Fibroblast of lung (primary cell): ENCODE measurements around the gene FER. TPM values are rescaled to one million over a fixed set of nuclear protein-coding genes. Genes with fewer than 3 reads are reported as not detected.

ENCODE experiments used
- DNase-seq, 2 donors: peaks; one replicate each; pipeline versions ENCODE4 v3.0.0 to v3.0.0-alpha.2; 2010; ENCODE audit warnings: low read depth in 2 of 2
- H2AFZ ChIP-seq: 2 replicates; pipeline ENCODE4 v1.5.1; 2012; ENCODE audit warnings: low read length, control low read depth, inconsistent platforms
- H3K27ac ChIP-seq: 2 replicates; pipeline ENCODE4 v1.5.1; 2011; ENCODE audit warnings: low read length, control low read depth; ENCODE audit not compliant: insufficient read depth
- H3K27me3 ChIP-seq: 2 replicates; pipeline ENCODE4 v1.5.1; 2011; ENCODE audit warnings: mild to moderate bottlenecking, low read length; ENCODE audit not compliant: control insufficient read depth, insufficient read depth
- H3K36me3 ChIP-seq: 2 replicates; pipeline ENCODE4 v1.5.1; 2011; ENCODE audit warnings: low read length; ENCODE audit not compliant: control insufficient read depth, insufficient read depth
- H3K4me1 ChIP-seq: 2 replicates; pipeline ENCODE4 v1.5.1; 2011; ENCODE audit warnings: low read length; ENCODE audit not compliant: control insufficient read depth, insufficient read depth; ENCODE audit errors: extremely low read depth
- H3K4me2 ChIP-seq: 2 replicates; pipeline ENCODE4 v1.5.1; 2011; ENCODE audit warnings: low read length, control low read depth; ENCODE audit not compliant: insufficient read depth; ENCODE audit errors: extremely low read depth
- H3K4me3 ChIP-seq, 4 experiments: fragments of 200-600 bp in 1 of 4; sonication (generic) in 1 of 4; replicated peaks in 1 of 4; 2 replicates each; pipeline ENCODE4 v1.5.1; 2011 to 2016; ENCODE audit warnings: low read length in 4 of 4, low read depth in 3 of 4, mild to moderate bottlenecking in 3 of 4, control low read depth in 2 of 4, inconsistent platforms in 1 of 4, mixed read lengths in 1 of 4; ENCODE audit not compliant: insufficient read depth in 1 of 4; ENCODE audit errors: control extremely low read depth in 1 of 4
- H3K79me2 ChIP-seq: 2 replicates; pipeline ENCODE4 v1.5.1; 2012; ENCODE audit warnings: mild to moderate bottlenecking, low read length, inconsistent platforms; ENCODE audit not compliant: control insufficient read depth, insufficient read depth
- H3K9ac ChIP-seq: 2 replicates; pipeline ENCODE4 v1.5.1; 2011; ENCODE audit warnings: mild to moderate bottlenecking, low read length, control low read depth; ENCODE audit not compliant: insufficient read depth
- H3K9me3 ChIP-seq: 2 replicates; pipeline ENCODE4 v1.5.1; 2012; ENCODE audit warnings: low read depth, low read length; ENCODE audit not compliant: control insufficient read depth, insufficient read depth
- H4K20me1 ChIP-seq: 2 replicates; pipeline ENCODE4 v1.5.1; 2011; ENCODE audit warnings: low read length; ENCODE audit not compliant: control insufficient read depth, insufficient read depth; ENCODE audit errors: extremely low read depth
- EZH2 ChIP-seq: IDR thresholded peaks from 2 replicates; pipeline ENCODE4 v1.5.1; 2012; ENCODE audit warnings: low read length, control low read depth, mild to moderate bottlenecking; ENCODE audit errors: missing control alignments
- polyA plus RNA-seq, 2 donors: library from polyadenylated mRNA; depleted of rRNA in 1 of 2; stranded (reverse) in 1 of 2; unstranded in 1 of 2; fragments of >200 nt; gene quantifications; 2 replicates each; pipeline ENCODE4 v1.2.1, GENCODE V29; 2011 to 2012; ENCODE audit warnings: missing spikeins in 1 of 2
- total RNA-seq: library from RNA; depleted of rRNA; stranded (reverse); fragments of >200 nt; gene quantifications from 2 replicates; pipeline ENCODE4 v1.2.1, GENCODE V29; 2014
- TF ChIP-seq, protein P1 (sequence below), 2 donors: IDR thresholded peaks in 1 of 2; conservative IDR thresholded peaks in 1 of 2; 1 replicate in 1 of 2; 2 replicates in 1 of 2; pipeline ENCODE4 v1.5.1; 2011 to 2012; ENCODE audit warnings: low read length in 2 of 2, control low read depth in 1 of 2, inconsistent platforms in 1 of 2, low read depth in 1 of 2, mild to moderate bottlenecking in 1 of 2

The FER gene
- total and polyA plus RNA-seq, 2 donors (not counting 1 experiment from before 2014, with no cell fraction given): 12.2 to 21.3 TPM

DNA sequence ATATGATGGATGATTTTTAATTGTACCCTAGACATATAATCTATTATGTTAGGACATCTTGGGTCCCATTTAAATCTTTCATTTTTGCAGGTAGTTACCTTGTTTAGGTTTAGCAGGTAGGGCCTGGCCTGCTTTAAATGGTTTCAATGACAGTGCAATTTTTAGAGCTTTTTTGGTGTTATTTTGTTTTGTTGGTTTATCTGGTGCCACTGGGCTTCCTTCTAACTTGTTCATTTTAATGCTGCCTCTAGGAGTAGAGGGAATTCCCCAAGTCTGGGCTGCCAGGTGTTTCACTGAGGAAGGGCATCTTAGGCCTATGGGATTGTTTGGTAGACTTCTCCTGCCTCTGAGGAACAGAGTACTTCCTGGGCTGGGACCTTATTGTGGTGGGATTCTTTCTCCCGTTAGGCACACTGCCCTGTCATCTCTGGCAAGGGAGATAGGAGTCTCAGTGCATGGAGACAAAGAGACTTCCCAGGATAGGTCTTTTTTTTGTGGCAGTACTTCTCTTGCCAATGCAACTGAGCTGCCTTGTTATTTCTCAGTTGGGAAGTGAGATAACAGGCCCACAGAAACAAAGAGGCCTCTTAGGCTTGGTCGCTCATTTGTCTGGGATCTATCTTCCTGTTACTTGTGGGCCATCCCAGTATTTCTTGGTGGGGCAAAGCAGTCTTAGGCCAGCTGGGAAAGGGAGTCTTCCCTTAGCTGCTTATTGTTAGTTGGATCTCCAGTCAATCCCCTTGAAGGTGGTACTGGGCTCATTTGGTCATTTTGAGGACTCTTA lies 282.9 kb downstream of the FER start:
- Histone ChIP-seq H3K9ac (no peak overlapping the region), H4K20me1 (no peaks in the 10 kb centered on the region), H3K4me2 (no peak overlapping the region), H3K79me2 (no peaks in the 10 kb centered on the region), H3K27ac (no peak overlapping the region), H3K27me3 (no peaks in the 10 kb centered on the region), H3K36me3 (no peaks in the 10 kb centered on the region), H3K4me3 (no peak overlapping the region), H3K9me3 (no peaks in the 10 kb centered on the region), H2AFZ (no peak overlapping the region), H3K4me1 (peaks cover 2% of the 10 kb centered on the region)
- no peak for DNase-seq
- TF ChIP-seq, protein P1, sequence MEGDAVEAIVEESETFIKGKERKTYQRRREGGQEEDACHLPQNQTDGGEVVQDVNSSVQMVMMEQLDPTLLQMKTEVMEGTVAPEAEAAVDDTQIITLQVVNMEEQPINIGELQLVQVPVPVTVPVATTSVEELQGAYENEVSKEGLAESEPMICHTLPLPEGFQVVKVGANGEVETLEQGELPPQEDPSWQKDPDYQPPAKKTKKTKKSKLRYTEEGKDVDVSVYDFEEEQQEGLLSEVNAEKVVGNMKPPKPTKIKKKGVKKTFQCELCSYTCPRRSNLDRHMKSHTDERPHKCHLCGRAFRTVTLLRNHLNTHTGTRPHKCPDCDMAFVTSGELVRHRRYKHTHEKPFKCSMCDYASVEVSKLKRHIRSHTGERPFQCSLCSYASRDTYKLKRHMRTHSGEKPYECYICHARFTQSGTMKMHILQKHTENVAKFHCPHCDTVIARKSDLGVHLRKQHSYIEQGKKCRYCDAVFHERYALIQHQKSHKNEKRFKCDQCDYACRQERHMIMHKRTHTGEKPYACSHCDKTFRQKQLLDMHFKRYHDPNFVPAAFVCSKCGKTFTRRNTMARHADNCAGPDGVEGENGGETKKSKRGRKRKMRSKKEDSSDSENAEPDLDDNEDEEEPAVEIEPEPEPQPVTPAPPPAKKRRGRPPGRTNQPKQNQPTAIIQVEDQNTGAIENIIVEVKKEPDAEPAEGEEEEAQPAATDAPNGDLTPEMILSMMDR (conservative IDR thresholded peaks at IDR 0.05 in 1 of 2, IDR thresholded peaks at IDR 0.05 in 1 of 2; ENCODE audit: low read depth in 1 of 2, low read length in 2 of 2): no peak
- no peak for TF ChIP-seq EZH2

- H3K27ac ChIP-seq: no peak overlapping the region
- H4K20me1 ChIP-seq: no peaks in the 10 kb centered on the region
- no peak for TF ChIP-seq EZH2
- TF ChIP-seq, protein P1 (conservative IDR thresholded peaks at IDR 0.05 in 1 of 2, IDR thresholded peaks at IDR 0.05 in 1 of 2; ENCODE audit: low read depth in 1 of 2, low read length in 2 of 2): no peak
- H3K79me2 ChIP-seq: no peaks in the 10 kb centered on the region
- H3K4me3 ChIP-seq: no peak overlapping the region
- no peak overlapping the region for H3K9ac ChIP-seq
- no peaks in the 10 kb centered on the region for H3K9me3 ChIP-seq
- no peaks in the 10 kb centered on the region for H3K36me3 ChIP-seq
- DNase-seq: no peak
- H2AFZ ChIP-seq: no peak overlapping the region
- no peaks in the 10 kb centered on the region for H3K27me3 ChIP-seq
- no peak overlapping the region for H3K4me2 ChIP-seq
- peaks cover 2% of the 10 kb centered on the region for H3K4me1 ChIP-seq
These were observed 286.6 kb downstream of the FER start for GRCh38 chr5:109034306-109034705.

DNA sequence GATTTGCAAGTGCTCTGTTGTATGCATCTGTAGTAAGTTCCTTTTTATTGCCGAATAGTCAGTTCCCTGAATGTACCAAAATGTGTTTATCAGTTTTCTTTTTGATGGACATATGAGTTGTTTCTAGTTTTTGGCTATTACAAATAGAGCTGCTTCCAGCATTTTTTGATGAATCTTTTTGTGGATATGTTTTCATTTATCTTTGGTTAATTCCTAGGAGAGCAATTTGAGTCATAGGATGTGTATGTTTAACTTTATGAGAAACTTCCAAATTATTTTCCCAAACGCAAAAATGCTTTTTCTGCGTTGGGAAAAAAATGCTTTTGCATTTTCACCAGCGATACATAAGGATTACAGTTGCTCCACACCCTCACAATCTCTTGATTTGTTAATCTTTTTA lies 287.7 kb downstream of the FER start:
- H3K4me2 ChIP-seq: peak overlapping the region; percentile 58
- peak in 1 of 2 donors; percentile 22 for DNase-seq

More for the DNA sequence above, 287.7 kb downstream of the FER start:
- H3K36me3 ChIP-seq: no peaks in the 10 kb centered on the region
- H3K79me2 ChIP-seq: no peaks in the 10 kb centered on the region
- H3K4me1 ChIP-seq: peaks cover 2% of the 10 kb centered on the region
- H4K20me1 ChIP-seq: no peaks in the 10 kb centered on the region
- H3K9ac ChIP-seq: no peak overlapping the region
- no peaks in the 10 kb centered on the region for H3K27me3 ChIP-seq
- no peak overlapping the region for H3K27ac ChIP-seq
- H3K4me3 ChIP-seq: no peak overlapping the region
- no peak overlapping the region for H2AFZ ChIP-seq
- no peaks in the 10 kb centered on the region for H3K9me3 ChIP-seq
- TF ChIP-seq, protein P1 (conservative IDR thresholded peaks at IDR 0.05 in 1 of 2, IDR thresholded peaks at IDR 0.05 in 1 of 2; ENCODE audit: low read depth in 1 of 2, low read length in 2 of 2): no peak
- no peak for TF ChIP-seq EZH2
